HT1080 (cell line): ENCODE measurements around the gene MRPL14. TPM values are rescaled to one million over a fixed set of nuclear protein-coding genes. Genes with fewer than 3 reads are reported as not detected.

Source experiments
- DNase-seq: peaks from one replicate; pipeline ENCODE4 v3.0.0-alpha.2; 2015; ENCODE audit warnings: low read depth
- total RNA-seq: library from RNA; depleted of rRNA; stranded (reverse); fragments of >200 nt; shearing (Covaris generic); gene quantifications from 2 replicates; pipeline ENCODE4 v1.2.3, GENCODE V29; 2014

MRPL14 gene
- total RNA-seq, 1 experiment from 2014 or later = 98.1 TPM

DNA sequence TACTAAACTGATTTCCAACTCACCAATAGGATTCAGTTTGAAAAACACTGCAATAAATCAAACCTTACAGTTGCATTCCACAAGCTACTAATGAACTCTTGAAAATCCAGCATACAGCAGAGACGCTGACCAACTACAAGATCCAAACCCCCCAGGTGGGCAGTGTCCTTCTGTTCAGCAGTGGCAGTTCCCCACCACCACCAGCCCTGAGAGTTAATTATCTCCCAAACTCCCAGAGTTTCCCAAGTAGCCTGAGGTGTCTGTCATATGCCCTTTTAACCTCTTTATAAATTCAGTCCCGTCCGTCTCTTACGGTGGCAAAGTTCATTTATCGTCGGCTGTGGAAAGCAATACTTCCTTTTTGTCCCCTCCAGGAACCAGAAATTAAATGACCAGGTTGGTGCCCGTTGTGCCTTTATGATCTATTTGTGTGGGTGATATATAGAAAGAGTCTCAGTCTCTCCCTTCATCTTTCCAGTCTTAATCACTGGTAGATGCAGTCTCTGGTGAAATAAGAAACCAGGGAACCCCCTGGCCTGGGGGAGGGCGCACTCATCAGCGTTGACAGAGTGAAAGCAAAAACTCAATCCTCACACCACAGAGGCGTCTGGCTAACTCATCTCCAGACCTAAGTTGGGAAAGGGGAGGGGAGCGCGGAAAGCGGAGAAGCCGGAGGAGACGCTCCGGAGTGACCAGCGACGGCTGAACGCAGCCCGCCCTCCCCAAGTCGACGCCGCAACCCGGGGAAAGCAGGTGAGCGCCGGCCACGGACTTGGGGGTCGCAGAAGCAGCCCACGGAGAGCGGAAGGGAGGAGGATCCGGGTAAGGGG lies 717 bp downstream of the MRPL14 start:
- peak; percentile 68 for DNase-seq

DNA sequence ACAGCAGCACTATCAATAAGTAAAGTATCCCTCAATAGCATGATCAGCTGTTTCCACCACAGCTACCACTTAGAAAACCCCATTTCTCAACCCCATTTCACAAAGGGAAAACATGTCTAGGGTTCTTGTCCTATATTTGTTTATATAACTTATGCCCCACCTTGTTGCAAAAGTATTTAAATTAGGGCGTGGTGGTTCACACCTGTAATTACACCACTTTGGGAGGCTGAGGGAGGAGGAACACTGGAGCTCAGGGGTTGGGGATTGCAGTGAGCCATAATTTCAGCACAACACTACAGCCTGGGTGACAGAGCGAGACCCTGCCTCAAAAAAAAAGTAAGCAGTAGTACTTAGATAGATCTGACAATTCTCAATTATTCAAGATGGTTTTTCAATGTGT lies 3.7 kb downstream of the MRPL14 start:
- no peak for DNase-seq

DNA sequence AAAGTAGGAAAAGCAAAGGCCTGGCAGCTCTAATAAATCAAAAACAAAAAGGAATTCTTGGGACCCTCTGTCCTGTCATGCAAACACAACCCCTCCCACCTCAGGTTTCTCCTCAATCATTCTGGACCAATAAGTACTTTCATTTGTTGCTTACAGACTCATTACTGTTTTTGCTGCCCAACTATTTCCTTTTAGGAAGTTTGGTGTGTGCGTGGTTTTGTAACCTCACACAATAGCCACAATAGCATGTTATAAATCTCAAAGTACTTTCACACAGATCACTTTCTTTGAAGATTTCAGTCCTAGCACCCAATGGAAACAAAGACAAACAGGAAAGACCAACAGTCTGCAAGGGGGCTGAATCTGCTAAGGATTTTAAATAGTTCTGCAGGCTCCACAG lies 4.5 kb downstream of the MRPL14 start:
- peak; percentile 52 for DNase-seq

- no peak for DNase-seq
Observed at GRCh38 chr6:44120692-44121443, 6.4 kb downstream of the MRPL14 start.

DNA sequence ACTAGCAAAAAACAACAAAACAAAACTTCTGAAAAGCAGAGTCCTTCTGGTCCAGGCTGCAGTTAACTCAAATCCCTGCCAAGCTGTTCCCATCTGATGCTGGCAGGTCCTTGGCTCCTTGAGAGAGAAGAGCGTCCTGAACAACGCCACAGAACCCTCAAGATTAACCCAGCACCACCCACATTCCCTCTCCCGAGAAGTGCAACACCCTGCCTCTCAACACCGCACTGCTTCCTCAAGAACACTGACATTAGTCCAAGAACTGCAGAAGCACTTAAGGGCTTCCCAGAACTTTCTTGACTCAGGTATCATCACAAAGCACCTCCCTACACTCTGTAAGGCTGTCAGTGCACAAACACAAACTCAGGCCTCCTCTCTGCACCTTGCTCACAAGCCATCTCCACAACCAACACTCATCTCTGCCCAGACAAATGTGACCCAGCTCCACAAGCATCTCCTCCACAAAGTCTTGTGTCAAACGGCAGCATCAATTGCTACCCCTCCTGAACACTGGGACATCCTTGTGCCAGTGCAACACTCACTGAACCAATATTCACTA lies 7.5 kb downstream of the MRPL14 start:
- no peak for DNase-seq

DNA sequence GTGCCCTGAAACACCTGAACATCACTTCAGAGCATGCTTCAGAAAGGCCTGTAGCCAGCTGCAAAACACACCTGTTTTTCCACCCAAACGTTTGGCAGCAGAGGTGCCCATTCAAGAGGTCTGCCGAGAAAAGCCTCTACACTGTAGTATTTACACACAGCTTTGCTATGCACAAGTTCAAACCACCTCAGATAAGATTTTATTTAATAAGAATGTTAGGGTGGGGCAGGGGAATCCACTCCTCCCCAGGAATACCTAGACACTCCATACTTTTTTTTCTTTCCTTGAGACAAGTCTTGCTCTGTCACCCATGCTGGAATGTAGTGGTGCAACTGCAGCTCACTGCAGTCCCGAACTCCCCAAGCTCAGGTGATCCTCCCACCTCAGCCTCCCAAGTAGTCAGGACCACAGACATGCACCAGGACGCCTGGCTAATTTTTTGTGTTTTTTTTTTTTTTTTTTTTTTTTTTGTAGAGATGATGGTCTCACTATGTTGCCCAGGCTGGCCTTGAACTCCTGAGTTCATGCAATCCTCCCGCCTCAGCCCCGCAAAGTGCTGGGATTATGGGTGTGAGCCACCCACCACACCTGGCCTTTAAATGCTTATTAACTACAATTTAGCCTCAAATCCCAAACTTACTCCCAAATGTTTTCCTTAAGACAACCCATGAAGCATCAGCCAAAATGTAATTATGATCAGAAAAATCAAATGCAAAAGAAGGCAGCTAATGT lies 9.7 kb downstream of the MRPL14 start:
- peak; percentile 48 for DNase-seq

DNA sequence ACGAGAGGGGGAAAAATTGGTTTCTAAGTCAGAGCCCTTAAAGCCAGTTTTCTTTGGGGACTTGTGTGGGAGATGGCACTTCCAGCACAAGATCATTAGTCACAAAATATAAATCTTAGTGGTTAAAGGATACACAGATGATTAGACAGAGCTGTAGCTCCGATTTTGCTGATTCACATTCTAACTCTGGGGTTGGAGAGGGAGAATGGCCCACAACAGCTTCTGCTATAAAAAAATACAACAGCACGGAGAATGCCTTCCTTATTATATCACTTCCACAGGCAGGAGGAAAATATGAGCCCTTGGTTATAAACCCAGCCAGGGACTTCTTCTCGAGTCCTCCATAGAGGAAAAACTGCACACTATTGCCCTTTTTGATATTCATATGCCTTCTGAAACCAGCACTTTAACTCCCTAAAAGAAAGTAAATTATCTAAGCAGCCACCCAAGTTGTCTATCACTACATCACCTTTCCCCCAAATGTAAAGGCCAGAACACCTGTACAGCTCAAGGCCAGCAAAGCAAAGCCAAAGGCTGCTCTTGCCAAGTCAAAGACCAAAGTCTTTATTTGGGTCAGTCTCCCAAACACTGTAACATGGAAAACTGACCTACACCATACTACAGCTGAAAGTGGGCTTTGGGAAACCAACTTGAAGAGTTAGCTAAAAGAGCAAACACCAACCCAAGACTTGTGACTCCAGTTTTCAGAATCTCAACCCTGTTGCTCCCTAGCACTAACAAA lies 10.4 kb downstream of the MRPL14 start:
- DNase-seq = peak; percentile 93

- peak; percentile 90 for DNase-seq
Observed at GRCh38 chr6:44115866-44116265, 11.4 kb downstream of the MRPL14 start.

GRCh38 chr6:44113414-44113813 lies 13.8 kb downstream of the MRPL14 start:
- no peak for DNase-seq

- no peak for DNase-seq
Observed at GRCh38 chr6:44111434-44112417, 15.5 kb downstream of the MRPL14 start.

- no peak for DNase-seq
Observed at GRCh38 chr6:44110966-44111365, 16.3 kb downstream of the MRPL14 start.

GRCh38 chr6:44110005-44110676 lies 17.1 kb downstream of the MRPL14 start:
- no peak for DNase-seq

GRCh38 chr6:44109212-44109611 lies 18.0 kb downstream of the MRPL14 start:
- DNase-seq = no peak

- no peak for DNase-seq
Observed at GRCh38 chr6:44108471-44108870, 18.8 kb downstream of the MRPL14 start.

- no peak for DNase-seq
Observed at GRCh38 chr6:44107017-44107416, 20.2 kb downstream of the MRPL14 start.

- DNase-seq = no peak
Observed at GRCh38 chr6:44105993-44106740, 21.1 kb downstream of the MRPL14 start.

- DNase-seq = no peak
Observed at GRCh38 chr6:44105146-44105545, 22.1 kb downstream of the MRPL14 start.

- DNase-seq = no peak
Observed at GRCh38 chr6:44104481-44105021, 22.7 kb downstream of the MRPL14 start.
